GM13976 (cell line): ENCODE results near the gene TGM6.

Experiments used
- DNase-seq: peaks from one replicate; pipeline ENCODE4 v3.0.0; 2012; ENCODE audit warnings: low spot score
- CTCF ChIP-seq: IDR thresholded peaks from 2 replicates; pipeline ENCODE4 v1.5.1; 2012; ENCODE audit warnings: borderline replicate concordance, mild to moderate bottlenecking; ENCODE audit not compliant: insufficient read depth; ENCODE audit errors: extremely low read depth, missing control alignments, control extremely low read depth
- in situ Hi-C: fragments of 300-500 bp; cut with MboI; formaldehyde crosslinking; loops from one replicate; pipeline ENCODE4 v1.12.0; 2022; ENCODE audit warnings: low sequenced_read_pairs, mixed read lengths, inconsistent platforms; ENCODE audit not compliant: unreplicated experiment

Gene TGM6

GRCh38 chr20:2451939-2452732 is 71.4 kb downstream of the TGM6 start:
- in situ Hi-C loops: loop anchor here (25.0 kb wide), 1 partner anchor 240 kb away; no protein-coding TSS in a partner anchor
- TF ChIP-seq CTCF: peak; percentile 80
- peak; percentile 60 for DNase-seq

DNA sequence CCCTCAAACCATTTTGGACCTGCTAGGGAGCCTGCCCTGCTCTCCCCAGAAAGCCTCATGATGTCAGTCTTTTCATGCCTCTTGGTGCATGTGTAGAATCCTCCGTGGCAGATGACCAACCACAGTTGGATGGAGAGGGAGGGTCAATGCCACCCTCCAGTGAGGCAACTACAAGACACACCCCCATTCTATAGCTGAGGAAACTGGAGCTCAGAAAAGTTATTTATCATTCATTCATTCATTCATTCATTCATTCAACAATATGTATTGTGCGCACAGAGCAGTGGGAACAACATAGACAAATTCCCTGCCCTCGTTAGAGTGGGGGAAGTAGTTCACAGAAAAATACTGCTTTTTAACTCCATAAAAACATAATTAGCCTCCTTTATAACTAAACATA is 73.1 kb downstream of the TGM6 start:
- no peak for DNase-seq
- no peak for TF ChIP-seq CTCF
- in situ Hi-C loops: loop anchor here (25.0 kb wide), 1 partner anchor 241 kb away; no protein-coding TSS in a partner anchor

- in situ Hi-C loops: loop anchor here (25.0 kb wide), 1 partner anchor 244 kb away; no protein-coding TSS in a partner anchor
- DNase-seq: no peak
Observed at GRCh38 chr20:2455771-2456497, 75.2 kb downstream of the TGM6 start.

GRCh38 chr20:2458919-2459499 is 78.3 kb downstream of the TGM6 start:
- DNase-seq: no peak
- TF ChIP-seq CTCF: no peak
- in situ Hi-C loops: loop anchor here (25.0 kb wide), 1 partner anchor 247 kb away; no protein-coding TSS in a partner anchor

More at GRCh38 chr20:2455771-2456497, 75.2 kb downstream of the TGM6 start:
- TF ChIP-seq CTCF: no peak

GRCh38 chr20:2459981-2460751 is 79.5 kb downstream of the TGM6 start:
- in situ Hi-C loops: loop anchor here (25.0 kb wide), 1 partner anchor 248 kb away; no protein-coding TSS in a partner anchor
- no peak for DNase-seq
- TF ChIP-seq CTCF: no peak
